ENCODE results near the gene GALNS. TPM values are rescaled to one million over a fixed set of nuclear protein-coding genes. Genes with fewer than 3 reads are reported as not detected.

The GALNS gene
- total and polyA plus RNA-seq, 2 of the 8 experiments (the other 6 are each of a cell fraction or from before 2014, with no cell fraction given): 8.9 to 17.8 TPM

DNA sequence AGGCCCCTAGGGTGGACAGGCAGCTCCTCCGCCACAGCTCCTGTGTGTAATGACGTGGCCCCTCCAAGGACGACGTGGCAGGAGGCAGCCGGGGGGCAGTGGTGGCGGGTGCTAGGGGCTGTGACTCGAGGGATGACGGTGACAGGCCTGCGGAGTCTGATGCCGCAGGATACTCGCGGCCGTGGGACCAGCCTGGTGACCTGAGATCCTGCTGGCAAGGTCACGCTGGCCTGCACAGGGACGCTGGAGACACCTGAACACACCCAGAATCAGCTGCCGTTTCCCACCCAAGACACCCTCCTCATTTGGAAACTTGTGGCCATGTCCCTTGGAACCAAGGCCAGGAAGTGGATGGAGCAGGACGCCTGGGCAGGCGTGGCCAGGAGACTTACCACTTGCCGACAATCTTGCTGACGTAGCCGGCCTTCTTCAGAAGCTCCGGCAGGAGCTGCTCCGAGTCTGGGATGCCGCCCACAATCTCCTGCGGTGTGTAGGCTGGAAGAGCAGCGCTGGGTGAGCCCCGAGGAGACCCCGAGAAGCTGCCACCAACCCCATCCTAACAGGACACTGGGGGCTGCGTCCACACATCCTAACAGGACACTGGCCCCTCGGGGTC is 16.0 kb downstream of the GALNS start:
- Histone ChIP-seq H3K23me2 (ENCODE audit: low read depth, low read length) (no peaks in the 10 kb centered on the region), H3K9me3 (ENCODE audit: insufficient read depth in 2 of 2, low read depth in 1 of 2, low read length in 1 of 2) (no peaks in the 10 kb centered on the region), H2BK5ac (ENCODE audit: low read depth, low read length) (no peak overlapping the region), H2AK5ac (ENCODE audit: low read depth, low read length) (no peak overlapping the region), H3K23ac (ENCODE audit: insufficient read length) (no peak overlapping the region), H4K20me1 (replicated peaks in 1 of 2; ENCODE audit: control insufficient read depth in 1 of 2, insufficient read depth in 2 of 2, low read length in 2 of 2) (no peaks in the 10 kb centered on the region), H3K56ac (replicated peaks; ENCODE audit: insufficient read length, low read depth, low read length) (no peak overlapping the region), H4K5ac (ENCODE audit: insufficient read length, low read depth, low read length) (no peak overlapping the region), H3K18ac (ENCODE audit: extremely low read depth, low read length) (no peak overlapping the region), H4K8ac (ENCODE audit: extremely low read depth, insufficient read depth, low read length) (no peak overlapping the region), H4K91ac (replicated peaks; ENCODE audit: insufficient read length, low read length) (no peak overlapping the region), H3K9ac (replicated peaks in 1 of 4; ENCODE audit: extremely low read depth in 1 of 4, low read depth in 3 of 4, low read length in 3 of 4) (no peak overlapping the region), H3K4me1 (replicated peaks in 1 of 4; ENCODE audit: control insufficient read depth in 3 of 4, insufficient read depth in 4 of 4, low read length in 3 of 4) (no peaks in the 10 kb centered on the region), H2BK20ac (ENCODE audit: low read length) (no peak overlapping the region), H3K27ac (ENCODE audit: low read depth, low read length) (no peak overlapping the region), H3K79me2 (ENCODE audit: control insufficient read depth in 1 of 2, insufficient read depth in 2 of 2, low read length in 2 of 2) (no peaks in the 10 kb centered on the region), H2BK12ac (ENCODE audit: low read depth, low read length) (no peak overlapping the region), H3K36me3 (ENCODE audit: control insufficient read depth in 2 of 4, insufficient read depth in 4 of 4, low read length in 3 of 4) (peaks cover 0 to 5% (median 0%) of the 10 kb centered on the region in 4 experiments; a peak in 2 of 8 replicates), H2AFZ (ENCODE audit: low read length) (no peak overlapping the region), H2BK120ac (replicated peaks; ENCODE audit: low read depth, low read length) (no peak overlapping the region), H3K4ac (replicated peaks; ENCODE audit: insufficient read length, low read depth, low read length) (no peak overlapping the region), H2BK15ac (ENCODE audit: low read length) (no peak overlapping the region), H3K14ac (ENCODE audit: insufficient read length) (no peak overlapping the region), H3K27me3 (replicated peaks in 1 of 4; ENCODE audit: control insufficient read depth in 3 of 4, extremely low read depth in 1 of 4, insufficient read depth in 3 of 4, low read length in 3 of 4) (no peaks in the 10 kb centered on the region), H3K79me1 (ENCODE audit: low read depth, low read length) (no peaks in the 10 kb centered on the region), H3K4me3 (ENCODE audit: extremely low read depth in 1 of 4, insufficient read depth in 2 of 4, low read depth in 3 of 4, low read length in 4 of 4) (no peak overlapping the region), H3K4me2 (ENCODE audit: insufficient read depth in 1 of 2, low read depth in 2 of 2, low read length in 2 of 2) (no peak overlapping the region)
- WGBS, 2 experiments (ENCODE audit: extremely low coverage in 1 of 2, insufficient coverage in 1 of 2, insufficient read length in 1 of 2, insufficient replicate concordance in 2 of 2, low coverage in 1 of 2, low lambda C conversion rate in 2 of 2, missing lambda C conversion rate in 1 of 2): 94% methylated on average over 22 of the region's 30 CpGs; no CpG with 5 or more reads in 1 of the 2 experiments
- DNase-seq (ENCODE audit: low read depth in 1 of 2, low spot score in 2 of 2) (no peak), FAIRE-seq (no peak)
- POLR2A ChIA-PET (ENCODE audit: partially characterized antibody): interaction anchor here (0.9 kb wide), 1 partner anchor 36 kb away, joined by 3 read pairs; no protein-coding TSS in a partner anchor
- CTCF ChIA-PET (ENCODE audit: partially characterized antibody): interaction anchor here (0.9 to 2.7 kb wide), 7 partner anchors 11 to 27 kb away, joined by 3 to 10 read pairs (median 6); partner anchors contain the start of gene TRAPPC2L
- no peak for TF ChIP-seq SP1 (IDR thresholded peaks at IDR 0.05; ENCODE audit: low read depth, low read length)
- no peak for TF ChIP-seq EZH2 (IDR thresholded peaks at IDR 0.05; ENCODE audit: low read depth, low read length, severe bottlenecking)
- no peak for TF ChIP-seq BACH1 (IDR thresholded peaks at IDR 0.05; ENCODE audit: low read length)
- TF ChIP-seq GTF2F1 (IDR thresholded peaks at IDR 0.05; ENCODE audit: borderline replicate concordance, low read depth, low read length): no peak
- TF ChIP-seq CHD2 (IDR thresholded peaks at IDR 0.05; ENCODE audit: low read length): no peak
- no peak for TF ChIP-seq TAF7 (optimal IDR thresholded peaks at IDR 0.05; ENCODE audit: borderline replicate concordance, low read depth, low read length)
- TF ChIP-seq KDM4A (IDR thresholded peaks at IDR 0.05; ENCODE audit: low read depth, low read length, severe bottlenecking): no peak
- TF ChIP-seq, protein P1, sequence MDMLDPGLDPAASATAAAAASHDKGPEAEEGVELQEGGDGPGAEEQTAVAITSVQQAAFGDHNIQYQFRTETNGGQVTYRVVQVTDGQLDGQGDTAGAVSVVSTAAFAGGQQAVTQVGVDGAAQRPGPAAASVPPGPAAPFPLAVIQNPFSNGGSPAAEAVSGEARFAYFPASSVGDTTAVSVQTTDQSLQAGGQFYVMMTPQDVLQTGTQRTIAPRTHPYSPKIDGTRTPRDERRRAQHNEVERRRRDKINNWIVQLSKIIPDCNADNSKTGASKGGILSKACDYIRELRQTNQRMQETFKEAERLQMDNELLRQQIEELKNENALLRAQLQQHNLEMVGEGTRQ (IDR thresholded peaks at IDR 0.05; ENCODE audit: low read length): no peak
- no peak for TF ChIP-seq NANOG (IDR thresholded peaks at IDR 0.05; ENCODE audit: insufficient read depth, low read depth, low read length, poor library complexity, severe bottlenecking)
- TF ChIP-seq YY1 (IDR thresholded peaks at IDR 0.05; ENCODE audit: low read depth, low read length): no peak
- TF ChIP-seq SIN3A (conservative IDR thresholded peaks at IDR 0.05 in 1 of 2, IDR thresholded peaks at IDR 0.05 in 1 of 2; ENCODE audit: low read depth in 1 of 2, low read length in 2 of 2): no peak
- TF ChIP-seq POLR2A (IDR thresholded peaks at IDR 0.05; ENCODE audit: control extremely low read depth in 1 of 2, low read depth in 2 of 2, low read length in 2 of 2): no peak
